Stimulated activated naive B cell treated with anti-CD40 and anti-IgM and Interleukin-4, amounts not matched to agents 10 μg/mL and 1 μg/mL and 100 μg/mL, for 72 hours (primary cell): Measurements from ENCODE around the gene ALDOB.

Experiments used
- ATAC-seq, 2 donors: fragments of 150-1000 bp; cut with Tn5 transposase; replicated peaks; 2 replicates each; pipeline ENCODE4 v1.10.0; 2021; ENCODE audit warnings: moderate library complexity in 1 of 2
- DNase-seq: peaks from one replicate; pipeline ENCODE4 v3.0.0; 2021
- H3K27ac Mint-ChIP-seq: one replicate; pipeline ENCODE4 v1.8.0; 2022; ENCODE audit warnings: mild to moderate bottlenecking, mixed read lengths
- H3K27me3 Mint-ChIP-seq, 2 donors: one replicate each; pipeline ENCODE4 v1.8.0; 2022; ENCODE audit warnings: mixed read lengths in 2 of 2
- H3K36me3 Mint-ChIP-seq, 2 donors: one replicate each; pipeline ENCODE4 v1.8.0; 2022; ENCODE audit warnings: mixed read lengths in 2 of 2, mild to moderate bottlenecking in 1 of 2
- H3K4me1 Mint-ChIP-seq, 2 donors: one replicate each; pipeline ENCODE4 v1.8.0; 2022; ENCODE audit warnings: mixed read lengths in 2 of 2, mild to moderate bottlenecking in 1 of 2
- H3K4me3 Mint-ChIP-seq, 2 donors: one replicate each; pipeline ENCODE4 v1.8.0; 2022; ENCODE audit warnings: mild to moderate bottlenecking in 2 of 2, mixed read lengths in 2 of 2, moderate library complexity in 1 of 2
- H3K9me3 Mint-ChIP-seq, 2 donors: one replicate each; pipeline ENCODE4 v1.8.0; 2022; ENCODE audit warnings: mixed read lengths in 2 of 2, mild to moderate bottlenecking in 1 of 2

Gene ALDOB

DNA sequence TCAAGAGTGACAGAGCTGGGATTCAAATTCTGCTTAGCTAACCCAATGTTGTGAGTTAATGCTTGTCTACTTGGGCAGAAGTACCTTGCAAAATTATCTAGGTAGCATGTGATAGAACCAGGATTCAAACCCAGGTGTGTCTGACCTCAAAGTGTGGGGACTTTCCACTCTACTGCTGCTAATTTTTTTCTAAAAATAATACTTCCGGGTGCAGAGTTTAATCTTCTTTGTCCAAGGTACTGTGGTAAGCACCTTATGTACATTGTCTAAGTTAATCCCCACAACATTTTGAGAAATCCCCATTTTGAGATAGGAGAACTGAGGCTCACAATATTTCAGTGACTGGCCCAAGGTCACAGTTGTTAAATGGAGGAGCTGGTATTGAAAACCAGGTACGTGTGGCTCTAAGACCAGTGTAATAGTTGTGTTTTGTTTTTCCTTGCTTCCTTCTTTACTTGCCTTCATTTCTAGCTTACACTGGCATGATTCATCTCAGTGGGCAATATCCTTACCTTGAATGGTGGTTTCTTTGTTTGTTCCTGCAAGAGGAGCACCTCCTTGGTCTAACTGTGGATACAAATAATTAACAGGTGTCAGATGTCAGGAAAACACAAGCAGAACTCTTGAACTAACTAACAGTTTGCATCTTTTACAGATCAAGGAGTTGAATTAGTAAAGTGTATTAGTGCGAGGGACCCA, 7.5 kb downstream of the ALDOB start:
- no peak overlapping the region for H3K27ac Mint-ChIP-seq
- peaks cover 2 to 4% of the 10 kb centered on the region in 2 donors for H3K9me3 Mint-ChIP-seq
- peaks cover 0 to 2% of the 10 kb centered on the region in 2 donors for H3K4me1 Mint-ChIP-seq
- no peak overlapping the region for H3K4me3 Mint-ChIP-seq
- H3K27me3 Mint-ChIP-seq: peaks cover 6 to 17% of the 10 kb centered on the region in 2 donors
- peak in 1 of 2 donors; percentile 27 for ATAC-seq
- DNase-seq: no peak
- no peaks in the 10 kb centered on the region for H3K36me3 Mint-ChIP-seq

DNA sequence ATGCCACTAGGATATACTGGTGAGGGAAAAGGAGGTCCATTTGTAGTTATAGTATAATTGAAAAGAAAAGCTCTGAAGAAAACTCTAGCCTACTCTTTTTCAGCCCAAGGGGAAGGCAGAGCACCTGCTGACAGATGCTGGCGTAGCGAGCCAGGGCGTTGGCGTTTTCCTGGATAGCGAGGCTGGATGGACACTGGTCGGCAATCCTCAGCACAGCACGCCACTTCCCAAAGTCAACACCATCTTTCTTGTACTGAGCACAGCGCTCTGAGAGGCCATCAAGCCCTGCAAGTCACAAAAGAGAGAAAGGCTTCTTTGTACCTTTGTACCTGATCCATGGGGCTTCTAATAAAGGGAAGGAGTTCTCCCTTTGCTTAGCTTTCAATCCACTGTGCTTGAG, 8.2 kb downstream of the ALDOB start:
- ATAC-seq: no peak
- H3K36me3 Mint-ChIP-seq: no peaks in the 10 kb centered on the region
- no peak for DNase-seq
- no peak overlapping the region for H3K4me3 Mint-ChIP-seq
- peaks cover 6 to 17% of the 10 kb centered on the region in 2 donors for H3K27me3 Mint-ChIP-seq
- H3K27ac Mint-ChIP-seq: no peak overlapping the region
- H3K9me3 Mint-ChIP-seq: peaks cover 2 to 4% of the 10 kb centered on the region in 2 donors
- peaks cover 0 to 2% of the 10 kb centered on the region in 2 donors for H3K4me1 Mint-ChIP-seq

DNA sequence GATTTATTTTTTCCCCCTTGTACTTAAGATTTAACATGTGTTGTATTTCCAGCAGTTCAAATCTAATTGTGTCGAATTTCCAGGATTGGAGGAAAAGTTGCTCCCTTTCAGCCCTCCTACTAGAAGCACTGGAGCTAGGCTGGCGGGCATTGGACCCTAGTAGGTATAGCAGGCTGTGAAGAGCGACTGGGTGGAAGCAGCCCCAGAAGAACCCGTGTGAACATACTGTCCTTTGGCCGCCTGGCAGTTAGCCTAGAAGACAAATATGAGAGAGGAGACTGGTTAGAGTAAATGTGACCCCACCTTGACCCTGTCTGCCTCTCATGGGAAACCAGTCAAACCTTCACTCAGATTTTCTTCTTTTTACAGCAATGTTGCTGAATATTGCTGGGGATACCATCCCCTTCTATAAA, 13.9 kb downstream of the ALDOB start:
- Mint-ChIP-seq H3K4me1 (no peaks in the 10 kb centered on the region), H3K36me3 (peaks cover 11% of the 10 kb centered on the region in 2 donors), H3K9me3 (peaks cover 11 to 12% of the 10 kb centered on the region in 2 donors), H3K4me3 (no peak overlapping the region), H3K27ac (peak overlapping the region; percentile 15), H3K27me3 (no peaks in the 10 kb centered on the region)
- no peak for DNase-seq
- no peak for ATAC-seq

DNA sequence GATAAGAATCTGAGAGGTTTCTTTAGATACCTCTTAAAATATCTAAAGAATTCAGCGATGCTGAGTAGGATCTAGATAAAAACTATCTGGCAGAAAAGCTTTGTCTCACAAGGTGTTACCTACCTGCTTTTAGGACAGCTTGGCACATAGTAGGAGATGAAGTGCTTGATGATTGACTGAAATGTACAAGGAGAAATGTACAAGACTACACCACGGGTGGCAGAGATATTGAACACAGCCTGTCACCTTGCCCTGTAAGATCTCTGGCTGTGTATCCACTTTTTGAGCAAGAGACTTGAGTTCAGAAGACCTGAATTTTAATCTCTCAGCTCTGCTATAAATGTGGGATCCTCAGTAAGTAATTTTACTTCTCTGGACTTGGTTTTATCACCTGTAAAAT, 15.7 kb downstream of the ALDOB start:
- Mint-ChIP-seq H3K36me3 (peaks cover 11 to 19% of the 10 kb centered on the region in 2 donors), H3K27me3 (no peaks in the 10 kb centered on the region), H3K9me3 (peaks cover 12 to 14% of the 10 kb centered on the region in 2 donors), H3K4me1 (no peaks in the 10 kb centered on the region), H3K4me3 (no peak overlapping the region), H3K27ac (no peak overlapping the region)
- no peak for ATAC-seq
- no peak for DNase-seq

DNA sequence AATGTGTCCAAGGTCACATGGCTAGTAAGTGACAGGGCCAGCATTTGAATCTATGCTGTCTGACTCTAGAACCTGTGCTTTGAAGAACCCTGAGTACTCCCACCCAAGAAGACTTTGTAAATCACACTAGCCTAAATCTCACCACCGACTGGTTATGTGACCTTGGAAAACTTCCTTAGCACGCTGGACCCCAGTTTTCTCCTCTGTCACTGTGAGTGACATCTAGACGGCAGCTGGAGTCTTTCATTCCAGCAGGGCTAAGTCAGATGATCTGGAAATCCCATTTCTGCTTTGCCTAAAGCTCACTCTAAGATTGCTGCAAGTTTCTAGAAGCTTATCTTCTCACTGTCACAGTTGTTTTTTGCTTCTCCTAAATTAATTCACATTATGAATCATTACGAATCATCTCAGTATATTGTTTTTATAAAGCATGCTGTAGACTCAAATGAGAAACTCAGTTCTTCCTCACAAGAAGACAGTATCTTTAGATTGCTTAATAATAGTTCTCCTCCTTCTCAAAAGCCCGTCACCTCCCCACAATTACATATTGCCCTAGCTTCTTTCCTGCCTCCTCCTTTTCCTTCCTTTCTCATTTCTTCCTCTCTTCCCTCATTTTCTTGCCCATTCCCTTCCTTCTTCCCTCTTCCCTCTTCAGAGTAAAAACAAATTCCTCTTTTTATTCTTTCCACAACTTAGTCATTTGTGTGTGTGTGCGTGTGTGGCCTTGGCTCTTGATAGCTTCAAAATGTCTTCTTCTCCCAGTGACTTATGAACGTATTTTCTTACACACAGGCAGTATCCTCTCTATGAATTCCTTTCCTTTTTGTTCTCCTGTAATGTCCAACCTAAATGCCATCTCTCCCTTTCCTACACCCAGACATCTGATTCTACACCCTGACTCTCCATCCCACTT, 16.8 kb downstream of the ALDOB start:
- DNase-seq (no peak), ATAC-seq (no peak)
- no peak overlapping the region for H3K27ac Mint-ChIP-seq
- peaks cover 0 to 2% of the 10 kb centered on the region in 2 donors for H3K4me1 Mint-ChIP-seq
- H3K36me3 Mint-ChIP-seq: peaks cover 15 to 26% of the 10 kb centered on the region in 2 donors
- H3K9me3 Mint-ChIP-seq: peaks cover 18 to 19% of the 10 kb centered on the region in 2 donors
- H3K4me3 Mint-ChIP-seq: no peak overlapping the region
- no peaks in the 10 kb centered on the region for H3K27me3 Mint-ChIP-seq

DNA sequence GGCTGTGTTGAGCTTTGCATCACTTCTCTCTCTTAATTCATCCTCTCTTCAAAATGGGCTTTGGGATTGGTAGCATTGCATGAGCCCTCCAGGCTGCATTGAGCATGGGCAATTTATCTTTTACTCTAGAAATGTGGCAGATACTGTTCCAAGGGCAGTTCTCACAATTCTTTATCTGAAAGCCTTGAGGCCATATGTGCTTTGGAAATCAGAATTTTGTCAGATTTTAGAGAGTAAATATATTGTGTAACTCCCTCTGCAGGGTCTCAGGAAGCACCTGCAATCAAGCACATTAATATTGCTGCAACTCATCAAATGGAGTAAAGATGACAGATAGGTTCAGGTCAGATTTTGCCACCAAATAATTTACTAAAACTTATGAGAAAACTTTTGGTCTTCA, 17.6 kb downstream of the ALDOB start:
- DNase-seq (no peak), ATAC-seq (no peak)
- Mint-ChIP-seq H3K4me1 (peaks cover 0 to 2% of the 10 kb centered on the region in 2 donors), H3K36me3 (peaks cover 22 to 34% of the 10 kb centered on the region in 2 donors), H3K27ac (no peak overlapping the region), H3K4me3 (no peak overlapping the region), H3K27me3 (no peaks in the 10 kb centered on the region), H3K9me3 (peaks cover 23 to 25% of the 10 kb centered on the region in 2 donors)

DNA sequence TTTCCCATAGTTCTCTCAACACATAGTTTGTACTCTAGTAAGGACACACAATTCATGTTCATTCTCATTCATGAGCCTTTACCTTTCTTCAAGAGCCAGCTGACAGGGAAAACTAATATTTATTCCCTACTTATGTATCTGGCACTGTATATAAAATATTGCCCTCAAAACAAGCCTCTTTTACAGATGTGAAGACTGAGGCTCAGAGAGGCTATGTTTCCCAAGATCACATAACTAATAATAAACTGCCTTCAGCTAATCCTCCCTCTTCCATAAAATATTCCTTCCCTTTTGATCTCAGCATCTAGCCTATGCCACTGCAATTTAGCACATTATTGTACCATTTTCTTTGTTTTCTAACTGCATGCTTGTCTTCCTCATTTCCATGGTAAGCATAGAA, 18.2 kb downstream of the ALDOB start:
- ATAC-seq (no peak), DNase-seq (no peak)
- Mint-ChIP-seq H3K9me3 (peaks cover 25 to 26% of the 10 kb centered on the region in 2 donors), H3K27ac (no peak overlapping the region), H3K36me3 (peaks cover 26 to 40% of the 10 kb centered on the region in 2 donors), H3K27me3 (no peaks in the 10 kb centered on the region), H3K4me3 (no peak overlapping the region), H3K4me1 (peaks cover 0 to 2% of the 10 kb centered on the region in 2 donors)

DNA sequence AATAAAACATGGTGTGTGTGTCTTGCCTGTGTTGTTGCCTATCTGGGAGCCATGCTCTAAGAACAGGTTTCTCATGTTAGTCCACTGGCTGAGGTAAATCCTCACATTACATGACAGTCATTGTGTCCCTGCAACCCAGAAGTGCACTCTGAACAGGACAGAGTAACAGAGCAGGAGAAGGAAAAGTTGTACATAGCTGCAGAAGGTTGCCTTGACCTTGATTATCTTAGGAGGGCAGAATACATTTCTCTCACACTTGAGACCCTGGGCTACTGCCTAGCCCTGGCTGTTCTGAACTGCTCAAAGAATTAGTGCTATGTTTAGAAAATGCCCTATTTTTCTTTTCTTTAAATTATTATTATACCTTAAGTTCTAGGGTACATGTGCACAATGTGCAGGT, 20.0 kb downstream of the ALDOB start:
- Mint-ChIP-seq H3K9me3 (peaks cover 30 to 32% of the 10 kb centered on the region in 2 donors), H3K27me3 (no peaks in the 10 kb centered on the region), H3K36me3 (peaks cover 25 to 51% of the 10 kb centered on the region in 2 donors), H3K27ac (no peak overlapping the region), H3K4me1 (peaks cover 0 to 2% of the 10 kb centered on the region in 2 donors), H3K4me3 (no peak overlapping the region)
- ATAC-seq: no peak
- DNase-seq: no peak

DNA sequence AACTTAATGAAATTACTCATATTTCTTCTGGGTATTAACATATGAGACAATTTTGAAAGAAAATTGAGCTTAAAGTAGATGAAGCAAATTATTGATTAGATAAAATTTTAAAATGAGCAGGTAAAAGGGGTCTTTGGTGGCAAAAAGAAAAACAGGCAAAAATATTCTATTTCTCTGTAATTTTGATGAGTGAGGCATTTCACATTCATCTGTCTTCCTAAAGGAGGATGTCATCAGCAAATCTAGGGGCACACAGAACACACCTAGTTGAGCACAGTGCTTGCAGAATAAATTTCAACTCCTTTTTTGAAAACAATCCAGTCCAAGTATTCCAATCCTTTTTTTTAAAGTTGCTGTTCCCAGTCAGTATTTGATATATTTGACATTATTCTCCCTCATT, 20.7 kb downstream of the ALDOB start:
- H3K36me3 Mint-ChIP-seq: peaks cover 26 to 51% of the 10 kb centered on the region in 2 donors
- H3K9me3 Mint-ChIP-seq: peaks cover 30 to 32% of the 10 kb centered on the region in 2 donors
- ATAC-seq (no peak), DNase-seq (no peak)
- H3K4me3 Mint-ChIP-seq: no peak overlapping the region
- no peaks in the 10 kb centered on the region for H3K27me3 Mint-ChIP-seq
- no peak overlapping the region for H3K27ac Mint-ChIP-seq
- H3K4me1 Mint-ChIP-seq: peaks cover 0 to 2% of the 10 kb centered on the region in 2 donors

DNA sequence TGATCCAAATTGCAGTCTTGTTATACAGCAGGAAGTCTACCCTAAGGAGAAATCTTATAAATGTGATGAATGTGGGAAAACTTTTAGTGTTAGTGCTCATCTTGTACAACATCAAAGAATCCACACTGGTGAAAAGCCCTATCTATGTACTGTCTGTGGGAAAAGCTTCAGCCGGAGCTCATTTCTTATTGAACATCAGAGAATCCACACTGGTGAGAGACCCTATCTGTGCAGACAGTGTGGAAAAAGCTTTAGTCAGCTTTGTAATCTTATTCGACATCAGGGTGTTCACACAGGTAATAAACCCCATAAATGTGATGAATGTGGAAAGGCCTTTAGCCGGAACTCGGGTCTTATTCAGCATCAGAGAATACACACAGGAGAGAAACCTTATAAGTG, 26.5 kb downstream of the ALDOB start:
- H3K9me3 Mint-ChIP-seq: peaks cover 35 to 43% of the 10 kb centered on the region in 2 donors
- peaks cover 0 to 5% of the 10 kb centered on the region in 2 donors for H3K4me1 Mint-ChIP-seq
- H3K27ac Mint-ChIP-seq: no peak overlapping the region
- DNase-seq: no peak
- peaks cover 67 to 83% of the 10 kb centered on the region in 2 donors for H3K36me3 Mint-ChIP-seq
- H3K4me3 Mint-ChIP-seq: no peak overlapping the region
- ATAC-seq: no peak
- H3K27me3 Mint-ChIP-seq: no peaks in the 10 kb centered on the region

DNA sequence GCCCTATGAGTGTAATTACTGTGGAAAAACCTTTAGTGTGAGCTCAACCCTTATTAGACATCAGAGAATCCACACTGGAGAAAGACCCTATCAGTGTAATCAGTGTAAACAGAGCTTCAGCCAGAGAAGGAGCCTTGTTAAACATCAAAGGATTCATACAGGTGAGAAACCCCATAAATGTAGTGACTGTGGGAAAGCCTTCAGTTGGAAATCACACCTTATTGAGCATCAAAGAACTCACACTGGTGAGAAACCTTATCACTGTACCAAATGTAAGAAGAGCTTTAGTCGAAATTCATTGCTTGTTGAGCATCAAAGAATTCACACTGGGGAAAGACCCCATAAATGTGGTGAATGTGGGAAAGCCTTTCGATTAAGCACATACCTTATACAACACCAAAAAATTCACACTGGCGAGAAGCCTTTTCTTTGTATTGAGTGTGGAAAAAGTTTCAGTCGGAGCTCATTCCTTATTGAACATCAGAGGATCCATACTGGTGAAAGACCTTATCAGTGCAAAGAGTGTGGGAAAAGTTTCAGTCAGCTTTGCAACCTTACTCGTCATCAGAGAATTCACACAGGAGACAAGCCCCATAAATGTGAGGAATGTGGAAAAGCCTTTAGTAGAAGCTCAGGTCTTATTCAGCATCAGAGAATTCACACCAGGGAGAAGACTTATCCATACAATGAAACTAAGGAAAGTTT, 27.0 kb downstream of the ALDOB start:
- ATAC-seq (no peak), DNase-seq (no peak)
- peaks cover 35 to 43% of the 10 kb centered on the region in 2 donors for H3K9me3 Mint-ChIP-seq
- peaks cover 70 to 84% of the 10 kb centered on the region in 2 donors for H3K36me3 Mint-ChIP-seq
- H3K27me3 Mint-ChIP-seq: no peaks in the 10 kb centered on the region
- peaks cover 3 to 5% of the 10 kb centered on the region in 2 donors for H3K4me1 Mint-ChIP-seq
- no peak overlapping the region for H3K27ac Mint-ChIP-seq
- H3K4me3 Mint-ChIP-seq: no peak overlapping the region

DNA sequence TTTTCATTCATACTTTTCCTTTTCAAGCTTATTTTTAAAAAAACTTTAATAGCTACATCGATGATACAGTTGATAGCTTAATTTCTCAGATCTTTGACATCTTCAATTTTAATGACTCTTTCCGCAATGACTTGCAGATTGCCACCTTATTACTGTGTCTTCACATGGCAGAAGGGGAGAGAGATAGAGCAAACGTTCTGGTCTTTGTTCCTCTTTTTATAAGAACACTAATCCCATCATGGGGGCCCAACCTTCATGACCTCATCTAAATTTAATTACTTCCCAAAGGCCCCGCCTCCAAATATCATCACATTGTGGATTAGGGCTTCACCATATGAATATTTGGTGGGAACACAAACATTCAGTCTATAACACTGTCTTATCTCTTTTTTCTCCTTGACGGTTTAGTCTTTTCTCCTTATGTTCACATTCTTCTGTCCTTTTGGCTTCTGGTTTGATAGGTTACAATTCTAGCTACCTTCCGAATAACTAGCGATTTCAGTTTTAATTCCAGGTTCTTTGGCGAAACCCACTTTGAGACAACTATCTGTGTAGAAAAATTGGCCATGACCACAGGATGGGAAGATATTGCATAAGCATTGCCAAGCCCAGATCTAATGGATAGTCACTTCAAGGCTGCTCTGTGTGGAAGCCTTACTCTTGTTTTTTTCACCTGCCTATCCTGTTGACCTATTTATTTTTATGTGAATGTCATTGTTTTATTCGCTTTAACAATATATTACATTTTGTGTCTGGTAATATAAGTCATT, 31.9 kb downstream of the ALDOB start:
- peaks cover 77 to 84% of the 10 kb centered on the region in 2 donors for H3K36me3 Mint-ChIP-seq
- H3K4me3 Mint-ChIP-seq: no peak overlapping the region

DNA sequence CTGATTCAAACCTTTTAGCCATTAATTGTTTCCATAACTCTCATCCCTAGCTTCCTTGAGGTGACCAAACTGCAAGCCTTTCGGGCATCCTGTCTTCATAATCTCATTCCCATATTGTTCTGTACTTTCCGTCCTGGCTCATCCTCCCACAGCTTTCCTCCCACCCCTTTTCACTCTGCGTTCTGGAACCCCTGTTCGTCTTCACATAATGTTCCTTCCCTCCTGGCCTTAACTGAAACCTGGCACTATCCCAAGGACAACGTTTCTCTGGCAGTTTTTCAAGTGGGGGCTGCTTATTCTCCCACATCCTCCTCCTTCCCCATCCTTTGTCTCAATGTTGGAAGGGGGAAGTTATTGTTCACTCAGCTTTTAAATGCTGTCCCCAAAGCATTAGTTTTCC, 35.5 kb downstream of the ALDOB start:
- peak overlapping the region; percentile 28 for H3K27ac Mint-ChIP-seq
- H3K4me3 Mint-ChIP-seq: peak overlapping the region; percentile 95 to 96
- peaks cover 10 to 15% of the 10 kb centered on the region in 2 donors for H3K9me3 Mint-ChIP-seq
- H3K4me1 Mint-ChIP-seq: peaks cover 31 to 57% of the 10 kb centered on the region in 2 donors
- no peak for ATAC-seq
- DNase-seq: no peak
- peaks cover 51 to 61% of the 10 kb centered on the region in 2 donors for H3K36me3 Mint-ChIP-seq
- no peaks in the 10 kb centered on the region for H3K27me3 Mint-ChIP-seq

More for the DNA sequence above, 31.9 kb downstream of the ALDOB start:
- Mint-ChIP-seq H3K27me3 (no peaks in the 10 kb centered on the region), H3K27ac (no peak overlapping the region), H3K9me3 (peaks cover 29% of the 10 kb centered on the region in 2 donors), H3K4me1 (peaks cover 25 to 37% of the 10 kb centered on the region in 2 donors)
- ATAC-seq (no peak), DNase-seq (no peak)
